ENCODE results near the gene GABARAP. TPM values are rescaled to one million over a fixed set of nuclear protein-coding genes. Genes with fewer than 3 reads are reported as not detected.

GABARAP gene
- total and polyA plus RNA-seq, 2 experiments from 2014 or later = 327 to 1,031 TPM

DNA sequence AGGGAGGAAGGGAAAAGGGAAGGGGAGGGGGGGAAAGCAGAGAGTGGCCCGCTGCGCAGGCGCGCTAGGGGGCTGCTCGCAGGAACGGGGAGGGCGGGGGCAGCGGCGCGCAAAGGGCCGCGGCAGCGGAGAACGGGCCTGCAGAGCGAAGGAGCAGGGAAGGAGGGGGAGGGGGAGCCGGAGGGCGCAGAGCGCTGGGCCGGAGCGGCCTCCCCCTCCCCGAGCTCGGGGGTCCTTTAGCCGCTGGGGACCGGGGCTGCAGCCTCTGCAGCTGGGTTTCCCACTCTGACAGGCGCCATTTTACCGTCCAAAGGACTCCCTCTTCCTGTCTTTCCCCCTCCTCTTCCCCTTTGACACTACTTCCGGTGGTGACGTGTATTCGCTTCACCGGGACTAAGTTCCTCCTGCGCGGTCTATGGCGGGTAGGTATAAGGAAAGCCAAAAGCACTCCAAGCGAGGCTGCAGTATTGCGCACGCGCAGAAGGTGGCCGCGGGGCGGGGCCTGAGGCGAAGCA, 9.5 kb upstream of the GABARAP start, which contains the start of gene CTDNEP1:
TSS of gene CTDNEP1 (minus strand) at position 74 of the 515 bp plus-strand sequence. CDS start 438 bp downstream, outside the sequence.
- H4K20me1 ChIP-seq (ENCODE audit: insufficient read depth, poor library complexity, severe bottlenecking) = peaks cover 7% of the 10 kb centered on the region
- no peaks in the 10 kb centered on the region for H3K9me3 ChIP-seq (ENCODE audit: low read depth)
- peak within 1 kb of the TSS; percentile 98 for H3K27ac ChIP-seq
- H3K4me3 ChIP-seq = peak within 1 kb of the TSS; percentile 91
- peaks cover 86% of the 10 kb centered on the region for H3K79me2 ChIP-seq
- WGBS (ENCODE audit: low lambda C conversion rate, missing lambda C conversion rate) = under 1% methylated on average over 18 of the region's 41 CpGs
- H3K36me3 ChIP-seq (replicated peaks; ENCODE audit: insufficient read depth, low read depth) = no peaks in the 10 kb centered on the region
- no peaks in the 10 kb centered on the region for H3K27me3 ChIP-seq
- DNase-seq (ENCODE audit: low spot score) = peak; percentile 99
- no peaks in the 10 kb centered on the region for H3K9me2 ChIP-seq (replicated peaks; ENCODE audit: insufficient read depth)
- H2AFZ ChIP-seq = peak within 1 kb of the TSS; percentile 94
- no peak for TF ChIP-seq EZH2 (IDR thresholded peaks at IDR 0.05; ENCODE audit: borderline replicate concordance)
- TF ChIP-seq, protein P1, sequence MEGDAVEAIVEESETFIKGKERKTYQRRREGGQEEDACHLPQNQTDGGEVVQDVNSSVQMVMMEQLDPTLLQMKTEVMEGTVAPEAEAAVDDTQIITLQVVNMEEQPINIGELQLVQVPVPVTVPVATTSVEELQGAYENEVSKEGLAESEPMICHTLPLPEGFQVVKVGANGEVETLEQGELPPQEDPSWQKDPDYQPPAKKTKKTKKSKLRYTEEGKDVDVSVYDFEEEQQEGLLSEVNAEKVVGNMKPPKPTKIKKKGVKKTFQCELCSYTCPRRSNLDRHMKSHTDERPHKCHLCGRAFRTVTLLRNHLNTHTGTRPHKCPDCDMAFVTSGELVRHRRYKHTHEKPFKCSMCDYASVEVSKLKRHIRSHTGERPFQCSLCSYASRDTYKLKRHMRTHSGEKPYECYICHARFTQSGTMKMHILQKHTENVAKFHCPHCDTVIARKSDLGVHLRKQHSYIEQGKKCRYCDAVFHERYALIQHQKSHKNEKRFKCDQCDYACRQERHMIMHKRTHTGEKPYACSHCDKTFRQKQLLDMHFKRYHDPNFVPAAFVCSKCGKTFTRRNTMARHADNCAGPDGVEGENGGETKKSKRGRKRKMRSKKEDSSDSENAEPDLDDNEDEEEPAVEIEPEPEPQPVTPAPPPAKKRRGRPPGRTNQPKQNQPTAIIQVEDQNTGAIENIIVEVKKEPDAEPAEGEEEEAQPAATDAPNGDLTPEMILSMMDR (IDR thresholded peaks at IDR 0.05; ENCODE audit: poor library complexity) = no peak
- TF ChIP-seq EZH2phosphoT487 (IDR thresholded peaks at IDR 0.05; ENCODE audit: low read depth, severe bottlenecking, unreplicated experiment) = no peak
- H3K4me1 ChIP-seq (ENCODE audit: insufficient read depth) = peaks cover 15% of the 10 kb centered on the region
- H3K4me2 ChIP-seq = peak within 1 kb of the TSS; percentile 92

DNA sequence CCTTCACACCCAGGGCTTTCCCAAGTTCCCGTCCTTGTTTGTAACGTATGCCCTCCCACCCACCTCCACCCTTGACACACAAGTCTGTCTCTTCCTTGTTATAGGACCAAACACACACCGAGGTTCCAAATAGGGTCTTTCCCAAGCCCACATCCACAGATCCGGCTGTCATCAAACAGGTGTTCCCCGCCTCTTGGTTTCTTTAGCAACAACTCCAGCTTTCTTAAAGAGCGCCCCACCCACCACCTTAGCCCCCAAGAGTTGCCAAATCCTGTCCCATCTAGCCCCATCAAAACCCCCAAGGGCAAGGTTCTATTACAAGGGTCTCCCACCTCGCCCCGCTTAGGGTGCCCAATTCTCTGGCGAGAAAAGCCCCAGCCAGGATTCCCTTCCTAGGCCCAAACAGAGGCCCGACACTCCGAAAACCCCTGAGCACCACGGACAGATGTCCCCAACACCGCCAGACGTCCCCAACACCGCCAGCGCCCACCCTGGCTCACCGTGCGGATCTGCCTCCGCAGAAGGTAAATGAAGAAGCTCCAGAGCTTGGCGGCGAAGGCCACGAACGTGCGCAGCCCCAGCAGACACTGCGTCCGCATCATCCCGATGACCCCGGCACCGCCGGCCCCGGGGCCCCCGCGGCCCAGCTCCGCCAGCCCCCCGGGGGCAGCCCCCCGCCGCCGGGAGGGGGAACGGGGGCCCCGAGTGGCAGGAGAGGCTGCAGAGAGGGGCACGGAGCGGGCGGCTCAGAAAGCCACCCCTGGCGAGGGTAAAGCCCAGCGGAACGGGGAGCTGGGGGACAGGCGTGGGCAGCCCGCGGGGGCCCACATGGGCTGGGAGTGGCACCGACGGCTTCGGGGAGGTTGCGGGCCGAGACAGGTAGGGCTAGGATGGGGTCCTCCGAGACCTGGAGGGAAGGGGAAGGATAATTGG, 8.7 kb upstream of the GABARAP start:
- no peaks in the 10 kb centered on the region for H3K36me3 ChIP-seq (replicated peaks; ENCODE audit: insufficient read depth, low read depth)
- H2AFZ ChIP-seq = peak overlapping the region; percentile 94
- no peaks in the 10 kb centered on the region for H3K9me3 ChIP-seq (ENCODE audit: low read depth)
- TF ChIP-seq EZH2 (IDR thresholded peaks at IDR 0.05; ENCODE audit: borderline replicate concordance) (no peak), EZH2phosphoT487 (IDR thresholded peaks at IDR 0.05; ENCODE audit: low read depth, severe bottlenecking, unreplicated experiment) (no peak)
- TF ChIP-seq, protein P1 (IDR thresholded peaks at IDR 0.05; ENCODE audit: poor library complexity) = no peak
- H3K4me2 ChIP-seq = peak overlapping the region; percentile 92
- H4K20me1 ChIP-seq (ENCODE audit: insufficient read depth, poor library complexity, severe bottlenecking) = peaks cover 7% of the 10 kb centered on the region
- peaks cover 15% of the 10 kb centered on the region for H3K4me1 ChIP-seq (ENCODE audit: insufficient read depth)
- H3K79me2 ChIP-seq = peaks cover 87% of the 10 kb centered on the region
- WGBS (ENCODE audit: low lambda C conversion rate, missing lambda C conversion rate) = under 1% methylated on average over 26 of the region's 55 CpGs
- H3K4me3 ChIP-seq = peak overlapping the region; percentile 91
- DNase-seq (ENCODE audit: low spot score) = peak; percentile 35
- H3K27me3 ChIP-seq = no peaks in the 10 kb centered on the region
- no peaks in the 10 kb centered on the region for H3K9me2 ChIP-seq (replicated peaks; ENCODE audit: insufficient read depth)
- H3K27ac ChIP-seq = peak overlapping the region; percentile 94

DNA sequence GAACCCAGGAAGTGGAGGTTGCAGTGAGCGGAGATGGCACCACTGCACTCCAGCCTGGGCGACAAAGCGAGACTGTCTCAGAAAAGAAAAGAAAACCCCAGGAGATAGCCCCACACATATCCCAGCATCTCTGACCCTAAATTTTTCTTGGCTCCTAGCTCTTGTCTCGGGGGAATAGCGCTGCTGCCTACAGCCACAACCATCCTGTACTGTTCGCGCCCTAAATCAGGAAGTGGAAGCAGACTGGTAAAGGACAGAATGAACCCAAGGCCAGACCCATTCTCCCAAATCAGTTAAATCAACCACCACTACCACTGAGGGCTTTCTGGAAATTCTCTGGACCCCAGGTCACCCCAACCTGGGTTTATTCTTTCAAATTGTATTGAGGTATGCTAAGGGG, 7.6 kb upstream of the GABARAP start:
- Histone ChIP-seq H3K27ac (peak overlapping the region; percentile 94), H3K4me1 (ENCODE audit: insufficient read depth) (peaks cover 15% of the 10 kb centered on the region)
- WGBS (ENCODE audit: low lambda C conversion rate, missing lambda C conversion rate) = 96% methylated on average over 7 of the region's 7 CpGs

More for the DNA sequence above, 7.6 kb upstream of the GABARAP start:
- H3K4me2 ChIP-seq = peak overlapping the region; percentile 92
- H3K79me2 ChIP-seq = peaks cover 82% of the 10 kb centered on the region
- no peak for DNase-seq (ENCODE audit: low spot score)
- H4K20me1 ChIP-seq (ENCODE audit: insufficient read depth, poor library complexity, severe bottlenecking) = peaks cover 7% of the 10 kb centered on the region
- no peak overlapping the region for H2AFZ ChIP-seq
- H3K9me2 ChIP-seq (replicated peaks; ENCODE audit: insufficient read depth) = no peaks in the 10 kb centered on the region
- no peaks in the 10 kb centered on the region for H3K9me3 ChIP-seq (ENCODE audit: low read depth)
- no peaks in the 10 kb centered on the region for H3K36me3 ChIP-seq (replicated peaks; ENCODE audit: insufficient read depth, low read depth)
- H3K4me3 ChIP-seq = peak overlapping the region; percentile 91
- TF ChIP-seq EZH2phosphoT487 (IDR thresholded peaks at IDR 0.05; ENCODE audit: low read depth, severe bottlenecking, unreplicated experiment) (no peak), EZH2 (IDR thresholded peaks at IDR 0.05; ENCODE audit: borderline replicate concordance) (no peak)
- TF ChIP-seq, protein P1 (IDR thresholded peaks at IDR 0.05; ENCODE audit: poor library complexity) = no peak
- H3K27me3 ChIP-seq = no peaks in the 10 kb centered on the region

Measured in hepatocyte (in vitro differentiated cells).